Heart left ventricle (tissue), 13 donors: Measurements from ENCODE around the gene OR6K3.

Experiments
- POLR2A ChIP-seq, 2 donors: fragments of 450-650 bp; IDR thresholded peaks; one replicate each; pipeline ENCODE4 v1.6.1; 2017; ENCODE audit warnings: antibody characterized with exemption in 2 of 2, mild to moderate bottlenecking in 2 of 2, moderate library complexity in 2 of 2
- TF ChIP-seq, protein P1 (sequence below), 12 donors: fragments of 200-600 bp; sonication (generic) in 4 of 12; IDR thresholded peaks; one replicate each; pipeline versions ENCODE4 v1.5.0 to v1.8.0; 2018 to 2022; ENCODE audit warnings: antibody characterized with exemption in 12 of 12, mild to moderate bottlenecking in 5 of 12
- donor health status: ischemic (EF 13 %, LVEDD 7.1; RV severe dilation, severe dysfunction).
- donor health status: DM: no; HTN: yes; CAD: no.
- donor health status: DM: no; HTN: no; CAD: no.
- donor health status: ischemic (EF 25% LVEDD 6.9; RV normal size, moderate dysfunction).
- donor health status: ischemic (EF 25% LVEDD 5.7; RV mildly dilated, moderate dysfunction).
- donor health status: ischemic (EF 35%, LVEDD 5.7; RV mildly dilated, moderate dysfunction).
- donor health status: nonischemic (EF 11% LVEDD 7.7; RV severe dilation, severe dysfunction).
- donor health status: DM: yes; HTN: yes; CAD: no.
- donor health status: PGD.
- donor health status: ischemic (EF 29% LVEDD 5.4; RV normal size, mild dysfunction).
- donor health status: nonischemic (EF 23%, LVEDD 6.1; RV moderate dilation, normal function).

DNA sequence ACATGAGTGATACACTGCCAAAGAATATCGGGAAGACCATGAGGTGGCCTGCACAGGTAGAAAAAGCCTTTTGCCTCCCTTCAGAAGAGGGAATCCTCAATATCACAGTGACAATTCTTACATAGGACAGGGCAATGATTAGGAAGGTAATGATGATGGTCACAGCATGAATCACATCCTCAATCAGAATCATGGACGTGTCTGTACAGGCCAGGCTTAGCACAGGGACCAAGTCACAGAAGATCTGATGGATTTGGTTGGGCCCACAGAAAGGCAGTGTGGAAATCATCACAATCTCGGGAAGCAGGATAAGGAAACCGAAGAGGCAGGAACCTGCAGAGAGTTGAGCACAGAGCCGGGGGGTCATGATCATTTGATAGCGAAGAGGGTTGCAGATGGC, 3.2 kb downstream of the OR6K3 start:
- TF ChIP-seq, protein P1, sequence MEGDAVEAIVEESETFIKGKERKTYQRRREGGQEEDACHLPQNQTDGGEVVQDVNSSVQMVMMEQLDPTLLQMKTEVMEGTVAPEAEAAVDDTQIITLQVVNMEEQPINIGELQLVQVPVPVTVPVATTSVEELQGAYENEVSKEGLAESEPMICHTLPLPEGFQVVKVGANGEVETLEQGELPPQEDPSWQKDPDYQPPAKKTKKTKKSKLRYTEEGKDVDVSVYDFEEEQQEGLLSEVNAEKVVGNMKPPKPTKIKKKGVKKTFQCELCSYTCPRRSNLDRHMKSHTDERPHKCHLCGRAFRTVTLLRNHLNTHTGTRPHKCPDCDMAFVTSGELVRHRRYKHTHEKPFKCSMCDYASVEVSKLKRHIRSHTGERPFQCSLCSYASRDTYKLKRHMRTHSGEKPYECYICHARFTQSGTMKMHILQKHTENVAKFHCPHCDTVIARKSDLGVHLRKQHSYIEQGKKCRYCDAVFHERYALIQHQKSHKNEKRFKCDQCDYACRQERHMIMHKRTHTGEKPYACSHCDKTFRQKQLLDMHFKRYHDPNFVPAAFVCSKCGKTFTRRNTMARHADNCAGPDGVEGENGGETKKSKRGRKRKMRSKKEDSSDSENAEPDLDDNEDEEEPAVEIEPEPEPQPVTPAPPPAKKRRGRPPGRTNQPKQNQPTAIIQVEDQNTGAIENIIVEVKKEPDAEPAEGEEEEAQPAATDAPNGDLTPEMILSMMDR (IDR thresholded peaks at IDR 0.05), result no peak
- TF ChIP-seq POLR2A (IDR thresholded peaks at IDR 0.05), result no peak
